WTC11 (cell line): ENCODE data around the gene PPARD.

Experiments used
- ATF1 ChIP-seq: sonication (generic); formaldehyde crosslinking; IDR thresholded peaks from 2 replicates; pipeline ENCODE4 v1.8.1; 2023; ENCODE audit warnings: mild to moderate bottlenecking, moderate library complexity, missing genetic modification reagents
- TF ChIP-seq, protein P1 (sequence below): fragments of 200-600 bp; IDR thresholded peaks from 2 replicates; pipeline ENCODE4 v1.8.0; 2022; ENCODE audit warnings: antibody characterized with exemption

DNA sequence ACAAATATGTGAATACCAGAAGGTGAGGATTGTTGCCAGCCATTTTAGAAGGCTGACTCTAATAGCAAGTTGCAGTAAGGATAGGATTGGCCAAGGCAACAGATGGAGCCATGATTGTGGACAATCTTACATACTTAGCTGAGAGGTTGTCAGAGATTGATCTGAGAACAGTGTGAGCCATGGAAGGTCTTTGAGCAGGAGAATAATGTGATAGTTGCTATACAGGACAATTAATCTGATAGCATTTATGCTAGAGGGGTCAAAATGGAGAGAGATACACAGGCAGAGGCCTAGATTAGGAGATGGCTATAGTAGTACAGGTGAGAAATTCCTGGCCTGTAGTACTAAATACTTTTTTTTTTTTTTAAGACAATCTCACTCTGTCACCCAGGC lies 23.8 kb downstream of the PPARD start:
- TF ChIP-seq, protein P1, sequence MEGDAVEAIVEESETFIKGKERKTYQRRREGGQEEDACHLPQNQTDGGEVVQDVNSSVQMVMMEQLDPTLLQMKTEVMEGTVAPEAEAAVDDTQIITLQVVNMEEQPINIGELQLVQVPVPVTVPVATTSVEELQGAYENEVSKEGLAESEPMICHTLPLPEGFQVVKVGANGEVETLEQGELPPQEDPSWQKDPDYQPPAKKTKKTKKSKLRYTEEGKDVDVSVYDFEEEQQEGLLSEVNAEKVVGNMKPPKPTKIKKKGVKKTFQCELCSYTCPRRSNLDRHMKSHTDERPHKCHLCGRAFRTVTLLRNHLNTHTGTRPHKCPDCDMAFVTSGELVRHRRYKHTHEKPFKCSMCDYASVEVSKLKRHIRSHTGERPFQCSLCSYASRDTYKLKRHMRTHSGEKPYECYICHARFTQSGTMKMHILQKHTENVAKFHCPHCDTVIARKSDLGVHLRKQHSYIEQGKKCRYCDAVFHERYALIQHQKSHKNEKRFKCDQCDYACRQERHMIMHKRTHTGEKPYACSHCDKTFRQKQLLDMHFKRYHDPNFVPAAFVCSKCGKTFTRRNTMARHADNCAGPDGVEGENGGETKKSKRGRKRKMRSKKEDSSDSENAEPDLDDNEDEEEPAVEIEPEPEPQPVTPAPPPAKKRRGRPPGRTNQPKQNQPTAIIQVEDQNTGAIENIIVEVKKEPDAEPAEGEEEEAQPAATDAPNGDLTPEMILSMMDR: no peak
- TF ChIP-seq ATF1 (CRISPR knock-in tag): no peak
